ENCODE measurements around the gene PIANP. TPM values are rescaled to one million over a fixed set of nuclear protein-coding genes. Genes with fewer than 3 reads are reported as not detected.

Gene PIANP
- total RNA-seq, 1 experiment from 2014 or later, result 0.48 TPM

GRCh38 chr12:6646276-6647082 is 54.1 kb downstream of the PIANP start:
- H3K36me3 Mint-ChIP-seq (ENCODE audit: insufficient read depth, unreplicated experiment), result peaks cover 16% of the 10 kb centered on the region
- ChIA-PET POLR2A (interaction anchor here (1.0 kb wide), 1 partner anchor 43 kb away, joined by 4 read pairs; the partner anchor contains the start of gene ZNF384), CTCF (interaction anchor here (0.6 to 1.7 kb wide), 3 partner anchors 38 to 76 kb away, joined by 4 to 9 read pairs (median 6); partner anchors contain the start of gene ZNF384)
- H3K4me3 ChIP-seq (ENCODE audit: low read depth, low read length), result peak overlapping the region; percentile 26
- peaks cover 7% of the 10 kb centered on the region for H3K4me1 Mint-ChIP-seq (ENCODE audit: low read depth, unreplicated experiment)
- no peaks in the 10 kb centered on the region for H3K27me3 ChIP-seq (replicated peaks; ENCODE audit: control insufficient read depth, insufficient read depth, low read length)
- H3K9me3 ChIP-seq, result peaks cover 18% of the 10 kb centered on the region
- H3K36me3 ChIP-seq (ENCODE audit: control insufficient read depth, insufficient read depth, low read length), result no peaks in the 10 kb centered on the region; the same call in none of the 2 replicates
- intact Hi-C loops (cut with micrococcal nuclease; ENCODE audit: unreplicated experiment), result loop anchor here (1.0 to 2.0 kb wide), 2 partner anchors 14 to 29 kb away; no protein-coding TSS in a partner anchor
- peak overlapping the region; percentile 32 for H3K27ac Mint-ChIP-seq (ENCODE audit: unreplicated experiment)
- H3K27me3 Mint-ChIP-seq (ENCODE audit: insufficient read depth, unreplicated experiment), result peaks cover 10% of the 10 kb centered on the region
- DNase-seq, result no peak
- H3K4me1 ChIP-seq, result no peaks in the 10 kb centered on the region
- H3K9me3 Mint-ChIP-seq (ENCODE audit: unreplicated experiment), result peaks cover 19% of the 10 kb centered on the region
- peak overlapping the region; percentile 79 for H3K4me3 Mint-ChIP-seq (ENCODE audit: unreplicated experiment)
- BruUV-seq (replicated peaks), result no TSS peak
- no peak for TF ChIP-seq CTCF (IDR thresholded peaks at IDR 0.05; ENCODE audit: insufficient read depth in 1 of 2, low read depth in 1 of 2, low read length in 1 of 2, severe bottlenecking in 1 of 2, unreplicated experiment in 1 of 2)

- Mint-ChIP-seq H3K9me3 (ENCODE audit: unreplicated experiment) (peaks cover 19% of the 10 kb centered on the region), H3K4me1 (ENCODE audit: low read depth, unreplicated experiment) (peaks cover 7% of the 10 kb centered on the region), H3K27ac (ENCODE audit: unreplicated experiment) (no peak overlapping the region), H3K36me3 (ENCODE audit: insufficient read depth, unreplicated experiment) (peaks cover 16% of the 10 kb centered on the region), H3K27me3 (ENCODE audit: insufficient read depth, unreplicated experiment) (peaks cover 18% of the 10 kb centered on the region), H3K4me3 (ENCODE audit: unreplicated experiment) (no peak overlapping the region)
- Histone ChIP-seq H3K4me3 (ENCODE audit: low read depth, low read length) (no peak overlapping the region), H3K36me3 (ENCODE audit: control insufficient read depth, insufficient read depth, low read length) (no peaks in the 10 kb centered on the region), H3K4me1 (no peaks in the 10 kb centered on the region), H3K9me3 (peaks cover 18% of the 10 kb centered on the region), H3K27me3 (replicated peaks; ENCODE audit: control insufficient read depth, insufficient read depth, low read length) (no peaks in the 10 kb centered on the region)
- TF ChIP-seq CTCF (IDR thresholded peaks at IDR 0.05; ENCODE audit: insufficient read depth in 1 of 2, low read depth in 1 of 2, low read length in 1 of 2, severe bottlenecking in 1 of 2, unreplicated experiment in 1 of 2), result peak in 1 of 2 experiments; percentile 33
- DNase-seq, result no peak
- ChIA-PET CTCF (interaction anchor here (1.7 kb wide), 1 partner anchor 75 kb away, joined by 9 read pairs; no protein-coding TSS in a partner anchor), POLR2A (no interaction called here)
- intact Hi-C loops (cut with micrococcal nuclease; ENCODE audit: unreplicated experiment), result no loop called here
- no TSS peak for BruUV-seq (replicated peaks)
Measured at GRCh38 chr12:6644903-6645302, 55.7 kb downstream of the PIANP start.

DNA sequence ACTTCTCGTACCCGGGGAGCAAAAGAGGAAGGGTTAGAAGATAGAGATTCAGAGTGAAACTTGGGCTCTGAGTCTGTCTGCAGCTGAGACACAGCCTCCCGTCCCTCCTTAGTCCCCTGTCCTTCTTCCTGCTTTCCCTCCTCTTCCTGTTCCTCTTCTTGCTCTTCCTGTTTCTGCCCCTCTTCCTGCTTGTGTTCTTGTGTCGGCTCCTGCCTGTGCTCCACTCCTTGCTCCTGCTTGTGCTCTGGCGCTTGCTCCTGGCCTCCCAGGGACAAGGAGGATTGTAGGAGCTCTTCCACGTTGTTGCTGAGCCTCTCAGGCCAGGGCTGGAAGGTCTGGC is 56.4 kb downstream of the PIANP start:
- POLR2A ChIA-PET, result no interaction called here
- peaks cover 18% of the 10 kb centered on the region for H3K27me3 Mint-ChIP-seq (ENCODE audit: insufficient read depth, unreplicated experiment)

More for the DNA sequence above, 56.4 kb downstream of the PIANP start:
- no peak for DNase-seq
- Histone ChIP-seq H3K9me3 (peaks cover 18% of the 10 kb centered on the region), H3K36me3 (ENCODE audit: control insufficient read depth, insufficient read depth, low read length) (no peaks in the 10 kb centered on the region), H3K4me3 (ENCODE audit: low read depth, low read length) (no peak overlapping the region), H3K27me3 (replicated peaks; ENCODE audit: control insufficient read depth, insufficient read depth, low read length) (no peaks in the 10 kb centered on the region), H3K4me1 (no peaks in the 10 kb centered on the region)
- intact Hi-C loops (cut with micrococcal nuclease; ENCODE audit: unreplicated experiment), result no loop called here
- Mint-ChIP-seq H3K4me3 (ENCODE audit: unreplicated experiment) (no peak overlapping the region), H3K9me3 (ENCODE audit: unreplicated experiment) (peaks cover 19% of the 10 kb centered on the region), H3K27ac (ENCODE audit: unreplicated experiment) (no peak overlapping the region), H3K36me3 (ENCODE audit: insufficient read depth, unreplicated experiment) (peaks cover 16% of the 10 kb centered on the region), H3K4me1 (ENCODE audit: low read depth, unreplicated experiment) (peaks cover 7% of the 10 kb centered on the region)
- CTCF ChIA-PET, result interaction anchor here (1.7 kb wide), 1 partner anchor 74 kb away, joined by 9 read pairs; no protein-coding TSS in a partner anchor
- BruUV-seq (replicated peaks), result no TSS peak
- TF ChIP-seq CTCF (IDR thresholded peaks at IDR 0.05; ENCODE audit: insufficient read depth in 1 of 2, low read depth in 1 of 2, low read length in 1 of 2, severe bottlenecking in 1 of 2, unreplicated experiment in 1 of 2), result no peak

Other genes starting within 250 kb of the PIANP start
- 9.1 and 9.7 TPM in 2 replicates for gene TAPBPL, start 248.8 kb downstream of the PIANP start, total RNA-seq (2022)
- 8.4 and 9.7 TPM in 2 replicates for gene VAMP1, start 230.1 kb downstream of the PIANP start, total RNA-seq (2022)
- 448 and 456 TPM in 2 replicates for gene MRPL51, start 207.6 kb downstream of the PIANP start, total RNA-seq (2022)
- 204 and 218 TPM in 2 replicates for gene NCAPD2, start 206.7 kb downstream of the PIANP start, total RNA-seq (2022)
- 4,975 and 5,337 TPM in 2 replicates for gene GAPDH, start 166.3 kb downstream of the PIANP start, total RNA-seq (2022)
- 0.48 and 0.53 TPM in 2 replicates for gene IFFO1, start 144.8 kb downstream of the PIANP start, total RNA-seq (2022)
- gene NOP2, start 132.5 kb downstream of the PIANP start, total RNA-seq (2022), result 145 and 157 TPM in 2 replicates
- gene CHD4, start 93.4 kb downstream of the PIANP start, total RNA-seq (2022), result 223 and 229 TPM in 2 replicates
- gene LPAR5, start 64.9 kb downstream of the PIANP start, total RNA-seq (2022), result 0.19 and 0.20 TPM in 2 replicates
- gene ACRBP, start 53.4 kb downstream of the PIANP start, total RNA-seq (2022), result 0.73 and 1.3 TPM in 2 replicates
- 31.6 and 32.8 TPM in 2 replicates for gene ING4, start 37.7 kb downstream of the PIANP start, total RNA-seq (2022)
- gene ZNF384, start 11.4 kb downstream of the PIANP start, total RNA-seq (2022), result 119 and 127 TPM in 2 replicates
- gene COPS7A, start 23.2 kb upstream of the PIANP start, total RNA-seq (2022), result 56.8 and 61.9 TPM in 2 replicates
- 303 and 309 TPM in 2 replicates for gene MLF2, start 52.3 kb upstream of the PIANP start, total RNA-seq (2022)
- gene PTMS, start 65.5 kb upstream of the PIANP start, total RNA-seq (2022), result 264 and 285 TPM in 2 replicates
- gene LAG3, start 71.7 kb upstream of the PIANP start, total RNA-seq (2022), result 1.9 and 3.2 TPM in 2 replicates
- not detected in 2 replicates for gene CD4, start 88.7 kb upstream of the PIANP start, total RNA-seq (2022)
- 0.81 and 1.2 TPM in 2 replicates for gene GPR162, start 121.0 kb upstream of the PIANP start, total RNA-seq (2022)
- gene P3H3, start 127.6 kb upstream of the PIANP start, total RNA-seq (2022), result 25.1 and 25.6 TPM in 2 replicates
- 3.9 and 5.1 TPM in 2 replicates for gene GNB3, start 140.1 kb upstream of the PIANP start, total RNA-seq (2022)
- gene CDCA3, start 150.5 kb upstream of the PIANP start, total RNA-seq (2022), result 147 and 152 TPM in 2 replicates
- gene USP5, start 151.3 kb upstream of the PIANP start, total RNA-seq (2022), result 226 and 230 TPM in 2 replicates
- 1,141 and 1,254 TPM in 2 replicates for gene TPI1, start 166.7 kb upstream of the PIANP start, total RNA-seq (2022)
- 23.7 and 24.7 TPM in 2 replicates for gene SPSB2, start 172.5 kb upstream of the PIANP start, total RNA-seq (2022)
- gene LRRC23, start 204.0 kb upstream of the PIANP start, total RNA-seq (2022), result 7.8 and 8.6 TPM in 2 replicates
- gene ENO2, start 213.8 kb upstream of the PIANP start, total RNA-seq (2022), result 23.2 and 25.3 TPM in 2 replicates
- gene ATN1, start 227.1 kb upstream of the PIANP start, total RNA-seq (2022), result 126 TPM in 2 replicates
- not detected in 2 replicates for gene RNU7-1, start 243.0 kb upstream of the PIANP start, total RNA-seq (2022)
- 111 TPM in 2 replicates for gene C12orf57, start 243.2 kb upstream of the PIANP start, total RNA-seq (2022)